ENCODE results near the gene MYMX.

The MYMX gene

DNA sequence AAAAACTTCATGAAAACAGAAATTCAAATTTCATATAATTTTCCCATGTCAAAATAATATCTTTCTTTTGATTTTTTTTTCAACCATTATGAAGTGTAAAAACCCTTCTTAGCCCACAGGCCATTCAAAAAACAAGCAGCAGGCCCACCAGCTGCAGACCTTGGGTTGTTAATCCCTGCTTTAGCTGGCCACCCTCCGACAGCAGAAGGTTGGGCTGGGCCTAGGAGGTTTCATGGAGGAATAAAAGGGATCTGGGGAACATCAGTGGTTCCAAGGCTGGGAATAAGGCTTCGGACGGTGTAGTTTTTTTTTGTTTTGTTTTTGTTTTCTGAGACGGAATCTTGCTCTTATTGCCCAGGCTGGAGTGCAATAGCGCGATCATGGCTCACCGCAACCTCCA, 26.6 kb downstream of the MYMX start:
- H4K12ac ChIP-seq (ENCODE audit: low read depth, low read length) = no peak overlapping the region
- no peak overlapping the region for H4K8ac ChIP-seq (ENCODE audit: low read depth, low read length)
- no peak overlapping the region for H2BK12ac ChIP-seq (ENCODE audit: low read length)
- no peak overlapping the region for H3K23ac ChIP-seq (ENCODE audit: low read length)
- no peak overlapping the region for H3K14ac ChIP-seq (ENCODE audit: low read length)
- no peak overlapping the region for H2AK5ac ChIP-seq (ENCODE audit: low read length)
- DNase-seq = no peak
- H3K27ac ChIP-seq (ENCODE audit: low read depth, low read length) = no peak overlapping the region
- H3K79me1 ChIP-seq (ENCODE audit: low read length) = peaks cover 16% of the 10 kb centered on the region
- H2BK120ac ChIP-seq (ENCODE audit: insufficient read depth, low read length, poor library complexity) = no peak overlapping the region
- H3K4ac ChIP-seq (ENCODE audit: low read depth, low read length) = no peak overlapping the region
- H3K9me3 ChIP-seq (ENCODE audit: insufficient read depth, low read depth, low read length) = peaks cover 4% of the 10 kb centered on the region
- H3K18ac ChIP-seq (ENCODE audit: low read length) = no peak overlapping the region
- H3K4me2 ChIP-seq (ENCODE audit: low read length) = no peak overlapping the region
- no peak overlapping the region for H2AFZ ChIP-seq (ENCODE audit: insufficient read depth, low read length, poor library complexity)
- H2BK5ac ChIP-seq (ENCODE audit: low read depth, low read length, poor library complexity) = no peak overlapping the region
- peaks cover 2 to 5% of the 10 kb centered on the region in 2 experiments for H3K4me1 ChIP-seq (ENCODE audit: control insufficient read depth in 1 of 2, insufficient read depth in 2 of 2, low read length in 2 of 2)
- peaks cover 0 to 2% of the 10 kb centered on the region in 2 experiments for H3K36me3 ChIP-seq (ENCODE audit: control insufficient read depth in 1 of 2, insufficient read depth in 2 of 2, low read length in 2 of 2)
- no peak overlapping the region for H3K4me3 ChIP-seq (ENCODE audit: low read depth, low read length)
- H3K79me2 ChIP-seq (ENCODE audit: control insufficient read depth, insufficient read depth, low read length, poor library complexity) = peaks cover 16% of the 10 kb centered on the region
- H3K27me3 ChIP-seq (ENCODE audit: insufficient read depth, low read length) = no peaks in the 10 kb centered on the region
- no peak overlapping the region for H4K91ac ChIP-seq (ENCODE audit: low read depth, low read length)
- no CpG with 5 or more reads among the region's 7 CpGs for WGBS (ENCODE audit: extremely low coverage, insufficient coverage, insufficient read length)
- no peak overlapping the region for H3K9ac ChIP-seq (ENCODE audit: low read length)

DNA sequence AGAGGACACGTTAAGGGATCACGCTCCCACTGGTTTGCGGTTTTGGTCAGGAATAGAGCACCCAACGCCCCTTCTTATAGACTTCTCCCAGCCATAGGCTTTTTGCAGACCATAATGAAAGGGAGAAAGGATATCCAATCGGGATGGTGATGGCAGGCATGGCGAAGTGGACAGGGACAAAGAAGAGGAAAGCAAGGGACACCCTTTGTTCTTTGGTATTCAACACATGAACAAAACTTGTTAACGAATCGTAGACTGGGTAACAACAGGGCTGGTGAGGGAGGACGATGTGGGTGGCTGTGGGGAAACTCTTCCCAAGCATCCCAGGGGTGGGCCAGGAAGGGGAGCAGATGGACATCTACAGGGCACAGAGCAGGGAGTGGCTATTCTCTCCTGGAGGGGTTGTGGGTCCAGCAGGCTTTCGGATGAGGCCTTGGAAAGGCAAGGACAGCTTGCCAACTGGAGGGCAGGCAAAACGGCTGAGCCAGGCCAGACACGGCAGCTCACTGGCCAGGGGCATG, 28.7 kb downstream of the MYMX start:
- peaks cover 21% of the 10 kb centered on the region for H3K79me2 ChIP-seq (ENCODE audit: control insufficient read depth, insufficient read depth, low read length, poor library complexity)
- H3K4me2 ChIP-seq (ENCODE audit: low read length) = peak overlapping the region; percentile 86
- peak overlapping the region; percentile 60 for H3K4me3 ChIP-seq (ENCODE audit: low read depth, low read length)
- no peak overlapping the region for H3K27ac ChIP-seq (ENCODE audit: low read depth, low read length)
- H2AK5ac ChIP-seq (ENCODE audit: low read length) = peak overlapping the region; percentile 16
- H3K9me3 ChIP-seq (ENCODE audit: insufficient read depth, low read depth, low read length) = peaks cover 1% of the 10 kb centered on the region
- peak overlapping the region; percentile 31 for H4K91ac ChIP-seq (ENCODE audit: low read depth, low read length)
- no peak overlapping the region for H3K23ac ChIP-seq (ENCODE audit: low read length)
- H4K8ac ChIP-seq (ENCODE audit: low read depth, low read length) = peak overlapping the region; percentile 72
- H4K12ac ChIP-seq (ENCODE audit: low read depth, low read length) = peak overlapping the region; percentile 57
- peak overlapping the region; percentile 54 for H3K18ac ChIP-seq (ENCODE audit: low read length)
- H2BK120ac ChIP-seq (ENCODE audit: insufficient read depth, low read length, poor library complexity) = peak overlapping the region; percentile 19
- H3K27me3 ChIP-seq (ENCODE audit: insufficient read depth, low read length) = no peaks in the 10 kb centered on the region
- no peak overlapping the region for H3K9ac ChIP-seq (ENCODE audit: low read length)
- H3K79me1 ChIP-seq (ENCODE audit: low read length) = peaks cover 16% of the 10 kb centered on the region
- H2AFZ ChIP-seq (ENCODE audit: insufficient read depth, low read length, poor library complexity) = no peak overlapping the region
- no peak overlapping the region for H2BK5ac ChIP-seq (ENCODE audit: low read depth, low read length, poor library complexity)
- peak overlapping the region; percentile 16 for H3K14ac ChIP-seq (ENCODE audit: low read length)
- H2BK12ac ChIP-seq (ENCODE audit: low read length) = peak overlapping the region; percentile 12
- peaks cover 10 to 19% of the 10 kb centered on the region in 2 experiments for H3K36me3 ChIP-seq (ENCODE audit: control insufficient read depth in 1 of 2, insufficient read depth in 2 of 2, low read length in 2 of 2)
- no peak for DNase-seq
- H3K4ac ChIP-seq (ENCODE audit: low read depth, low read length) = no peak overlapping the region
- peaks cover 2 to 10% of the 10 kb centered on the region in 2 experiments for H3K4me1 ChIP-seq (ENCODE audit: control insufficient read depth in 1 of 2, insufficient read depth in 2 of 2, low read length in 2 of 2)
- WGBS (ENCODE audit: extremely low coverage, insufficient coverage, insufficient read length) = no CpG with 5 or more reads among the region's 12 CpGs

DNA sequence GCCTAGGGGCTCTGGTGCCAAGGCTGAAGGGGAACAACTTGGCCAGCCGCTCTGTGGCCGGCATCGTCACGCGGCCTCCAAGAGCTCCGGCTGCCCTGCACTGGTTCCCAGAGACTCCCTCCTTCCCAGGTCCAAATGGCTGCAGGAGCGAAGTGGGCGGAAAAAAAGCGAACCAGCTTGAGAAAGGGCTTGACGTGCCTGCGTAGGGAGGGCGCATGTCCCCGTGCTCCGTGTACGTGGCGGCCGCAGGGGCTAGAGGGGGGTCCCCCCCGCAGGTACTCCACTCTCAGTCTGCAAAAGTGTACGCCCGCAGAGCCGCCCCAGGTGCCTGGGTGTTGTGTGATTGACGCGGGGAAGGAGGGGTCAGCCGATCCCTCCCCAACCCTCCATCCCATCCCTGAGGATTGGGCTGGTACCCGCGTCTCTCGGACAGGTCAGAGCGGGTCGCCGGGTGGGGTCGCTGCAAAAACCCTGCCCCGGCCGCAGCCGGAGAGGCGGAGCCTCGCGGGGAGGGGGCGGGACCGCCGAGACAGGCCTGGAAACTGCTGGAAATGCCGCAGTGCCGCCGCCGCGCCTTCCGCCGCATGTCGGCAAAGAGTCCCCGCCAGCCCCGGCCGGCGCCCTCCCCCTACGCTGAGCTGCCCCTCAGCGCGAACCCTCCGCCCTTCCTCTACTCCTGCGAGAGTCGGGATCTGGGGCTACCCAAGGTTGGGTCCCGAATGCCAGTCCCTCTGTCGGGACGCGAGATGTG, 29.4 kb downstream of the MYMX start:
- H2BK120ac ChIP-seq (ENCODE audit: insufficient read depth, low read length, poor library complexity) = peak overlapping the region; percentile 78
- H3K4ac ChIP-seq (ENCODE audit: low read depth, low read length) = peak overlapping the region; percentile 46
- H4K91ac ChIP-seq (ENCODE audit: low read depth, low read length) = peak overlapping the region; percentile 78
- no peak overlapping the region for H3K23ac ChIP-seq (ENCODE audit: low read length)
- WGBS (ENCODE audit: extremely low coverage, insufficient coverage, insufficient read length) = no CpG with 5 or more reads among the region's 62 CpGs
- peaks cover 2 to 10% of the 10 kb centered on the region in 2 experiments for H3K4me1 ChIP-seq (ENCODE audit: control insufficient read depth in 1 of 2, insufficient read depth in 2 of 2, low read length in 2 of 2)
- H3K79me2 ChIP-seq (ENCODE audit: control insufficient read depth, insufficient read depth, low read length, poor library complexity) = peaks cover 21% of the 10 kb centered on the region
- H3K14ac ChIP-seq (ENCODE audit: low read length) = peak overlapping the region; percentile 62
- peak overlapping the region; percentile 82 for H4K8ac ChIP-seq (ENCODE audit: low read depth, low read length)
- peak overlapping the region; percentile 65 for H3K27ac ChIP-seq (ENCODE audit: low read depth, low read length)
- peak overlapping the region; percentile 62 for H3K9ac ChIP-seq (ENCODE audit: low read length)
- H2AK5ac ChIP-seq (ENCODE audit: low read length) = peak overlapping the region; percentile 16
- peak; percentile 90 to 96 for DNase-seq
- peaks cover 1% of the 10 kb centered on the region for H3K9me3 ChIP-seq (ENCODE audit: insufficient read depth, low read depth, low read length)
- H2BK5ac ChIP-seq (ENCODE audit: low read depth, low read length, poor library complexity) = peak overlapping the region; percentile 60
- H4K12ac ChIP-seq (ENCODE audit: low read depth, low read length) = peak overlapping the region; percentile 57
- H2BK12ac ChIP-seq (ENCODE audit: low read length) = peak overlapping the region; percentile 7
- H3K36me3 ChIP-seq (ENCODE audit: control insufficient read depth in 1 of 2, insufficient read depth in 2 of 2, low read length in 2 of 2) = peaks cover 10 to 25% of the 10 kb centered on the region in 2 experiments
- H2AFZ ChIP-seq (ENCODE audit: insufficient read depth, low read length, poor library complexity) = peak overlapping the region; percentile 61
- peak overlapping the region; percentile 86 for H3K4me2 ChIP-seq (ENCODE audit: low read length)
- no peaks in the 10 kb centered on the region for H3K27me3 ChIP-seq (ENCODE audit: insufficient read depth, low read length)
- peak overlapping the region; percentile 81 for H3K4me3 ChIP-seq (ENCODE audit: low read depth, low read length)
- peak overlapping the region; percentile 54 for H3K18ac ChIP-seq (ENCODE audit: low read length)
- peaks cover 16% of the 10 kb centered on the region for H3K79me1 ChIP-seq (ENCODE audit: low read length)

- WGBS (ENCODE audit: extremely low coverage, insufficient coverage, insufficient read length) = no CpG with 5 or more reads among the region's 34 CpGs
- Histone ChIP-seq H3K4ac (ENCODE audit: low read depth, low read length) (peak within 1 kb of the TSS; percentile 100), H3K14ac (ENCODE audit: low read length) (peak within 1 kb of the TSS; percentile 94), H3K23ac (ENCODE audit: low read length) (no peak within 1 kb of the TSS), H2BK5ac (ENCODE audit: low read depth, low read length, poor library complexity) (peak within 1 kb of the TSS; percentile 60), H2BK12ac (ENCODE audit: low read length) (peak within 1 kb of the TSS; percentile 7), H3K79me1 (ENCODE audit: low read length) (peaks cover 16% of the 10 kb centered on the region), H2BK120ac (ENCODE audit: insufficient read depth, low read length, poor library complexity) (peak within 1 kb of the TSS; percentile 78), H4K8ac (ENCODE audit: low read depth, low read length) (peak within 1 kb of the TSS; percentile 84), H3K27me3 (ENCODE audit: insufficient read depth, low read length) (no peaks in the 10 kb centered on the region), H3K9ac (ENCODE audit: low read length) (peak within 1 kb of the TSS; percentile 95), H3K18ac (ENCODE audit: low read length) (peak within 1 kb of the TSS; percentile 71), H2AFZ (ENCODE audit: insufficient read depth, low read length, poor library complexity) (peak within 1 kb of the TSS; percentile 61), H4K91ac (ENCODE audit: low read depth, low read length) (peak within 1 kb of the TSS; percentile 88), H3K4me1 (ENCODE audit: control insufficient read depth in 1 of 2, insufficient read depth in 2 of 2, low read length in 2 of 2) (peaks cover 2 to 10% of the 10 kb centered on the region in 2 experiments), H3K79me2 (ENCODE audit: control insufficient read depth, insufficient read depth, low read length, poor library complexity) (peaks cover 21% of the 10 kb centered on the region), H4K12ac (ENCODE audit: low read depth, low read length) (peak within 1 kb of the TSS; percentile 57), H3K36me3 (ENCODE audit: control insufficient read depth in 1 of 2, insufficient read depth in 2 of 2, low read length in 2 of 2) (peaks cover 13 to 31% of the 10 kb centered on the region in 2 experiments), H3K27ac (ENCODE audit: low read depth, low read length) (peak within 1 kb of the TSS; percentile 82), H3K4me3 (ENCODE audit: low read depth, low read length) (peak within 1 kb of the TSS; percentile 88), H3K9me3 (ENCODE audit: insufficient read depth, low read depth, low read length) (peaks cover 1% of the 10 kb centered on the region), H2AK5ac (ENCODE audit: low read length) (peak within 1 kb of the TSS; percentile 70), H3K4me2 (ENCODE audit: low read length) (peak within 1 kb of the TSS; percentile 86)
- DNase-seq = peak; percentile 98
Observed at GRCh38 chr6:44246663-44247337, 30.1 kb downstream of the MYMX start, which contains the start of gene HSP90AB1. TSS of gene HSP90AB1 (plus strand) at chr6:44247101. CDS start at chr6:44248630, 1,529 bp downstream.
